GM23338 (cell line): ENCODE results near the gene CAMKK2. TPM values are rescaled to one million over a fixed set of nuclear protein-coding genes. Genes with fewer than 3 reads are reported as not detected.

Experiments used
- ATAC-seq: fragments of 200-7000 bp; cut with Tn5 transposase; 3 replicates; pipeline ENCODE4 v1.9.1; 2020
- DNase-seq: peaks from one replicate; pipeline ENCODE4 v3.0.0-alpha.2; 2015; ENCODE audit warnings: low spot score
- H2AFZ ChIP-seq: fragments of 200-600 bp; sonication (generic); 2 replicates; pipeline ENCODE4 v1.8.0; 2016; ENCODE audit warnings: antibody characterized with exemption, mild to moderate bottlenecking, moderate library complexity
- H3F3A ChIP-seq: fragments of 200-600 bp; sonication (generic); replicated peaks from 2 replicates; pipeline ENCODE4 v1.8.0; 2017; ENCODE audit warnings: antibody characterized with exemption, mixed run types, low read depth
- H3K27ac ChIP-seq: fragments of 200-600 bp; sonication (generic); 2 replicates; pipeline ENCODE4 v1.6.1; 2016; ENCODE audit warnings: low read depth
- H3K27me3 ChIP-seq: fragments of 200-600 bp; sonication (generic); 2 replicates; pipeline ENCODE4 v1.8.0; 2016; ENCODE audit warnings: mild to moderate bottlenecking, mixed run types, moderate library complexity; ENCODE audit not compliant: insufficient read depth
- H3K36me3 ChIP-seq: fragments of 200-600 bp; sonication (generic); 2 replicates; pipeline ENCODE4 v1.8.0; 2016; ENCODE audit warnings: mild to moderate bottlenecking; ENCODE audit not compliant: insufficient read depth
- H3K4me1 ChIP-seq: fragments of 200-600 bp; sonication (generic); 2 replicates; pipeline ENCODE4 v1.8.0; 2016; ENCODE audit warnings: mild to moderate bottlenecking, moderate library complexity; ENCODE audit not compliant: insufficient read depth
- H3K4me2 ChIP-seq: fragments of 200-600 bp; sonication (generic); 2 replicates; pipeline ENCODE4 v1.7.1; 2017; ENCODE audit warnings: mixed run types
- H3K4me3 ChIP-seq: fragments of 200-600 bp; sonication (generic); 2 replicates; pipeline ENCODE4 v1.6.1; 2016; ENCODE audit warnings: mixed run types
- H3K79me2 ChIP-seq: fragments of 200-600 bp; sonication (generic); replicated peaks from 2 replicates; pipeline ENCODE4 v1.8.0; 2017; ENCODE audit warnings: mild to moderate bottlenecking; ENCODE audit not compliant: insufficient read depth
- H3K9me2 ChIP-seq: fragments of 200-600 bp; sonication (generic); 2 replicates; pipeline ENCODE4 v1.8.0; 2017; ENCODE audit not compliant: insufficient read depth
- H4K20me1 ChIP-seq: fragments of 200-600 bp; sonication (generic); replicated peaks from 2 replicates; pipeline ENCODE4 v1.8.0; 2017; ENCODE audit warnings: mild to moderate bottlenecking; ENCODE audit not compliant: insufficient read depth
- H3K27ac Mint-ChIP-seq: 2 replicates; pipeline ENCODE4 v1.8.0; 2020; ENCODE audit warnings: inconsistent platforms, mild to moderate bottlenecking, moderate library complexity, mixed read lengths
- H3K27me3 Mint-ChIP-seq: 3 replicates; pipeline ENCODE4 v1.8.0; 2022; ENCODE audit warnings: low read depth, mild to moderate bottlenecking, moderate library complexity, mixed read lengths, inconsistent platforms; ENCODE audit not compliant: insufficient read depth, poor library complexity
- H3K36me3 Mint-ChIP-seq: 3 replicates; pipeline ENCODE4 v1.8.0; 2021; ENCODE audit warnings: low read depth, mild to moderate bottlenecking, inconsistent platforms, moderate library complexity, mixed read lengths
- H3K4me1 Mint-ChIP-seq: 3 replicates; pipeline ENCODE4 v1.8.0; 2020; ENCODE audit warnings: mild to moderate bottlenecking, inconsistent platforms, mixed read lengths
- H3K4me3 Mint-ChIP-seq: 3 replicates; pipeline ENCODE4 v1.8.0; 2021; ENCODE audit warnings: moderate library complexity, mild to moderate bottlenecking, inconsistent platforms, mixed read lengths
- H3K9me3 Mint-ChIP-seq: 3 replicates; pipeline ENCODE4 v1.8.0; 2020; ENCODE audit warnings: moderate library complexity, mild to moderate bottlenecking, inconsistent platforms, mixed read lengths
- CREB1 ChIP-seq: fragments of 250-450 bp; sonication (Bioruptor Pico); IDR thresholded peaks from 2 replicates; pipeline ENCODE4 v1.5.0; 2020; ENCODE audit warnings: low read depth, mild to moderate bottlenecking, moderate library complexity
- EZH2 ChIP-seq: fragments of 200-600 bp; sonication (generic); IDR thresholded peaks from one replicate; pipeline ENCODE4 v1.8.0; 2017; ENCODE audit warnings: antibody characterized with exemption, mild to moderate bottlenecking, low read depth; ENCODE audit not compliant: unreplicated experiment
- EZH2phosphoT487 ChIP-seq: fragments of 200-600 bp; sonication (generic); IDR thresholded peaks from one replicate; pipeline ENCODE4 v1.8.1; 2018; ENCODE audit warnings: antibody characterized with exemption; ENCODE audit not compliant: unreplicated experiment
- JUNB ChIP-seq: IDR thresholded peaks from one replicate; pipeline ENCODE4 v1.6.1; 2016; ENCODE audit warnings: antibody characterized with exemption; ENCODE audit not compliant: unreplicated experiment
- STAT1 ChIP-seq: IDR thresholded peaks from one replicate; pipeline ENCODE4 v1.6.1; 2016; ENCODE audit warnings: antibody characterized with exemption; ENCODE audit not compliant: unreplicated experiment
- ZNF114 ChIP-seq: fragments of 250-450 bp; sonication (Bioruptor Pico); IDR thresholded peaks from 2 replicates; pipeline ENCODE4 v1.5.0; 2020; ENCODE audit warnings: mild to moderate bottlenecking, moderate library complexity
- ZNF331 ChIP-seq: fragments of 250-450 bp; sonication (Bioruptor Pico); IDR thresholded peaks from 2 replicates; pipeline ENCODE4 v1.5.0; 2020; ENCODE audit warnings: low read depth, mild to moderate bottlenecking, moderate library complexity
- polyA plus RNA-seq: library from polyadenylated mRNA; unstranded; fragments of >200 nt; fragmentation: Nextera tagmentation; extraction: Ambion mirVana; gene quantifications from 2 replicates; pipeline ENCODE4 v1.2.1, GENCODE V29; 2016
- total RNA-seq: library from RNA; depleted of rRNA; stranded (reverse); fragments of >200 nt; shearing (Covaris generic); gene quantifications from 2 replicates; pipeline ENCODE4 v1.2.3, GENCODE V29; 2014
- TF ChIP-seq, protein P1 (sequence below), 2 experiments: fragments of 200-600 bp in 1 of 2; sonication (generic) in 1 of 2; conservative IDR thresholded peaks; 2 replicates each; pipeline versions ENCODE4 v1.5.1 to v1.6.1; 2016 to 2017; ENCODE audit warnings: antibody characterized with exemption in 2 of 2, low read depth in 2 of 2, mild to moderate bottlenecking in 2 of 2, moderate library complexity in 1 of 2
- TF ChIP-seq, protein P2 (sequence below): IDR thresholded peaks from 2 replicates; pipeline ENCODE4 v1.6.1; 2016; ENCODE audit warnings: antibody characterized with exemption
- TF ChIP-seq, protein P3 (sequence below): IDR thresholded peaks from one replicate; pipeline ENCODE4 v1.6.1; 2018; ENCODE audit warnings: antibody characterized with exemption; ENCODE audit not compliant: unreplicated experiment

CAMKK2 gene
- total and polyA plus RNA-seq, 2 experiments from 2014 or later, result 10.3 to 26.4 TPM

DNA sequence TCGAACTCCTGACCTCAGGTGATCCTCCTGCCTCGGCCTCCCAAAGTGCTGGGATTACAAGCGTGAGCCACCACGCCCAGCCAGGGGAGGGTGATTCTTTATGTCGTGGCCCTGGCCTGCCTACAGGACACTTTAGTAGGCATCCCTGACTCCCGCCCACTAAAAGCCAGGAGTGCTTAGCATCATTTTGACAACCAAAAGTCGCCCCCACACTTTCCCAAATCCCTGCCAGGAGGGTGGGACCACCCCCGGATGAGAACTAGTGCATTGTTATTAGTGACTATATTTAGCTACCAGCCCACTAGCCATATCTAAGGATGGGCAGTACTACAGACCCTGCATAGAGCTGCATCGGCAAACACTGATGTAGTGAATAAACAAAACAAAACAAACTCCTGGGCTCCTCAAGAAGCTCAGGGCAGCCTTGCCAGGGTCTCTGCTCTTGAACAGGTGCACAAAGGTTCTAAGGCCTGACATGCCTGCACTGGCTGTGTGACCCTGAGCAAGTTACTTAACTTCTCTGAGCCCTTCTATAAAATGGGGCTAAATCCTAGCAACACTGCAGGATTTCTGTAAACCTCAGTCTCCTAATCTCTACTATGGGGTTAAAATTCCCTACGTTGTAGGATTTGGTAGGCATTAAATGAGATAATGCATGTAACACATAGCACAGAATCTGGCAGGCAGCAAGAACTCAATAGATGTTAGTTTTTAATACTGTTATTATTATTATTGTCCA, 2.2 kb downstream of the CAMKK2 start (continued):
- TF ChIP-seq ZNF331 (CRISPR knock-in tag) (no peak), EZH2phosphoT487 (no peak), JUNB (no peak), ZNF114 (CRISPR knock-in tag) (no peak), CREB1 (no peak)
- TF ChIP-seq, protein P1, sequence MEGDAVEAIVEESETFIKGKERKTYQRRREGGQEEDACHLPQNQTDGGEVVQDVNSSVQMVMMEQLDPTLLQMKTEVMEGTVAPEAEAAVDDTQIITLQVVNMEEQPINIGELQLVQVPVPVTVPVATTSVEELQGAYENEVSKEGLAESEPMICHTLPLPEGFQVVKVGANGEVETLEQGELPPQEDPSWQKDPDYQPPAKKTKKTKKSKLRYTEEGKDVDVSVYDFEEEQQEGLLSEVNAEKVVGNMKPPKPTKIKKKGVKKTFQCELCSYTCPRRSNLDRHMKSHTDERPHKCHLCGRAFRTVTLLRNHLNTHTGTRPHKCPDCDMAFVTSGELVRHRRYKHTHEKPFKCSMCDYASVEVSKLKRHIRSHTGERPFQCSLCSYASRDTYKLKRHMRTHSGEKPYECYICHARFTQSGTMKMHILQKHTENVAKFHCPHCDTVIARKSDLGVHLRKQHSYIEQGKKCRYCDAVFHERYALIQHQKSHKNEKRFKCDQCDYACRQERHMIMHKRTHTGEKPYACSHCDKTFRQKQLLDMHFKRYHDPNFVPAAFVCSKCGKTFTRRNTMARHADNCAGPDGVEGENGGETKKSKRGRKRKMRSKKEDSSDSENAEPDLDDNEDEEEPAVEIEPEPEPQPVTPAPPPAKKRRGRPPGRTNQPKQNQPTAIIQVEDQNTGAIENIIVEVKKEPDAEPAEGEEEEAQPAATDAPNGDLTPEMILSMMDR (conservative IDR thresholded peaks at IDR 0.05; ENCODE audit: low read depth in 2 of 2), result no peak

DNA sequence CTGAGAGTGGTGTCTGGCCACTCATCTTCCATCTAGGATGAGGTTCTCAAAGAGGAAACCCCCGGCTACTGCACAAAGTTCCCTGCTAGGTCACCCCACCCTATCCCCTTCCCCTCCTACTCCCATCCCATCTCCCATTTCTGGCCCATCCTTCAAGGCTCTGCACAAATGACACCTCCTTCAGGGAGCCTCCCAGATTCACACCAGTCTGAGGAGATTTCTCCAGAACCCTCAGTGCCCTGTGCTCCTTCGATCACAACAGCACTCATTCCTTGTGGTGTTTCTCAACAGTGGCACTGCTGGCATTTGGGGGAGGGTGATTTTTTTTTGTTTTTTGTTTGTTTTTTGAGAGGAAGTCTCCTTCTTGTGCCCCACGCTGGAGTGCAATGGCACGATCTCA, 2.9 kb downstream of the CAMKK2 start:
- peaks cover 25% of the 10 kb centered on the region for H3K79me2 ChIP-seq
- no peaks in the 10 kb centered on the region; the same call in none of the 2 replicates for H3K36me3 ChIP-seq
- H3K9me3 Mint-ChIP-seq, result no peaks in the 10 kb centered on the region; the same call in 2 of the 3 replicates
- H3K4me2 ChIP-seq, result no peak overlapping the region
- H3K4me1 ChIP-seq, result peaks cover 18% of the 10 kb centered on the region
- DNase-seq (no peak), ATAC-seq (no peak)
- peaks cover 7% of the 10 kb centered on the region; the same call in 1 of the 2 replicates for H4K20me1 ChIP-seq
- no peak overlapping the region for H3K4me3 Mint-ChIP-seq
- H3K9me2 ChIP-seq, result no peaks in the 10 kb centered on the region
- peaks cover 18% of the 10 kb centered on the region for H3K4me1 Mint-ChIP-seq
- peaks cover 11% of the 10 kb centered on the region for H3K27me3 Mint-ChIP-seq
- no peaks in the 10 kb centered on the region for H3K27me3 ChIP-seq
- peaks cover 8% of the 10 kb centered on the region; the same call in 1 of the 3 replicates for H3K36me3 Mint-ChIP-seq
- peaks cover 6% of the 10 kb centered on the region; the same call in 1 of the 2 replicates for H3F3A ChIP-seq
- H3K27ac Mint-ChIP-seq, result no peak overlapping the region
- no peak overlapping the region for H3K4me3 ChIP-seq
- no peak overlapping the region for H2AFZ ChIP-seq
- no peak overlapping the region for H3K27ac ChIP-seq
- TF ChIP-seq ZNF331 (CRISPR knock-in tag), result no peak
- TF ChIP-seq EZH2, result no peak
- TF ChIP-seq, protein P1 (conservative IDR thresholded peaks at IDR 0.05; ENCODE audit: low read depth in 2 of 2), result no peak
- TF ChIP-seq ZNF114 (CRISPR knock-in tag), result no peak
- TF ChIP-seq, protein P2, sequence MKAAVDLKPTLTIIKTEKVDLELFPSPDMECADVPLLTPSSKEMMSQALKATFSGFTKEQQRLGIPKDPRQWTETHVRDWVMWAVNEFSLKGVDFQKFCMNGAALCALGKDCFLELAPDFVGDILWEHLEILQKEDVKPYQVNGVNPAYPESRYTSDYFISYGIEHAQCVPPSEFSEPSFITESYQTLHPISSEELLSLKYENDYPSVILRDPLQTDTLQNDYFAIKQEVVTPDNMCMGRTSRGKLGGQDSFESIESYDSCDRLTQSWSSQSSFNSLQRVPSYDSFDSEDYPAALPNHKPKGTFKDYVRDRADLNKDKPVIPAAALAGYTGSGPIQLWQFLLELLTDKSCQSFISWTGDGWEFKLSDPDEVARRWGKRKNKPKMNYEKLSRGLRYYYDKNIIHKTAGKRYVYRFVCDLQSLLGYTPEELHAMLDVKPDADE, result no peak
- TF ChIP-seq STAT1, result no peak
- TF ChIP-seq, protein P3, sequence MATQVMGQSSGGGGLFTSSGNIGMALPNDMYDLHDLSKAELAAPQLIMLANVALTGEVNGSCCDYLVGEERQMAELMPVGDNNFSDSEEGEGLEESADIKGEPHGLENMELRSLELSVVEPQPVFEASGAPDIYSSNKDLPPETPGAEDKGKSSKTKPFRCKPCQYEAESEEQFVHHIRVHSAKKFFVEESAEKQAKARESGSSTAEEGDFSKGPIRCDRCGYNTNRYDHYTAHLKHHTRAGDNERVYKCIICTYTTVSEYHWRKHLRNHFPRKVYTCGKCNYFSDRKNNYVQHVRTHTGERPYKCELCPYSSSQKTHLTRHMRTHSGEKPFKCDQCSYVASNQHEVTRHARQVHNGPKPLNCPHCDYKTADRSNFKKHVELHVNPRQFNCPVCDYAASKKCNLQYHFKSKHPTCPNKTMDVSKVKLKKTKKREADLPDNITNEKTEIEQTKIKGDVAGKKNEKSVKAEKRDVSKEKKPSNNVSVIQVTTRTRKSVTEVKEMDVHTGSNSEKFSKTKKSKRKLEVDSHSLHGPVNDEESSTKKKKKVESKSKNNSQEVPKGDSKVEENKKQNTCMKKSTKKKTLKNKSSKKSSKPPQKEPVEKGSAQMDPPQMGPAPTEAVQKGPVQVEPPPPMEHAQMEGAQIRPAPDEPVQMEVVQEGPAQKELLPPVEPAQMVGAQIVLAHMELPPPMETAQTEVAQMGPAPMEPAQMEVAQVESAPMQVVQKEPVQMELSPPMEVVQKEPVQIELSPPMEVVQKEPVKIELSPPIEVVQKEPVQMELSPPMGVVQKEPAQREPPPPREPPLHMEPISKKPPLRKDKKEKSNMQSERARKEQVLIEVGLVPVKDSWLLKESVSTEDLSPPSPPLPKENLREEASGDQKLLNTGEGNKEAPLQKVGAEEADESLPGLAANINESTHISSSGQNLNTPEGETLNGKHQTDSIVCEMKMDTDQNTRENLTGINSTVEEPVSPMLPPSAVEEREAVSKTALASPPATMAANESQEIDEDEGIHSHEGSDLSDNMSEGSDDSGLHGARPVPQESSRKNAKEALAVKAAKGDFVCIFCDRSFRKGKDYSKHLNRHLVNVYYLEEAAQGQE, result no peak
